ENCODE data around the gene TNIK. TPM values are rescaled to one million over a fixed set of nuclear protein-coding genes. Genes with fewer than 3 reads are reported as not detected.

TNIK gene
- total and polyA plus RNA-seq, 4 donors, result 3.7 to 9.8 (median 5.2) TPM

GRCh38 chr3:171488479-171488878, 28.3 kb upstream of the TNIK start (continued):
- no peak for TF ChIP-seq CTCF (IDR thresholded peaks at IDR 0.05; ENCODE audit: low read depth, low read length, missing input control)
- TF ChIP-seq YY1 (IDR thresholded peaks at IDR 0.05), result no peak
- no peak for TF ChIP-seq JUND (IDR thresholded peaks at IDR 0.05)
- no peak for TF ChIP-seq MAX (IDR thresholded peaks at IDR 0.05)

DNA sequence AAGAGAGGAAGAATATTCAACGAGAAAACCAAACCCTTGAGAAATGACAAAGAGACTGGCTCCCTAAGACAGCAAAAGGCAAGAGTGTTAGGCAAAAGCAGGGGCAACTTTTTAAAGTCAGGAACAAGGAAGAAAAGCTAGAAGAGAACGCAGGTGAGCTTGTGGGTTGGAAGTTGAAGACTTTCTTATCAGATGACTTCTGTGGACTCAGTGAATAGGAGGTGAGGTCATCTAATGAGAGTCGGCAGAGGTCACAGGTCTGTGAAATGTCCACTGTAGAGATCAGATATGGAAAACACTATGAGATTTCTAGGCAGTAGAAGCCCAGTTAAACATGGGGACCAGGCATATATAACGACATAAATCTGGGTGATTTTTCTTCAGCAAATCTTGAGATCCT, 27.2 kb upstream of the TNIK start:
- Histone ChIP-seq H3K36me3 (ENCODE audit: control insufficient read depth in 4 of 4, insufficient read depth in 3 of 4, low read depth in 1 of 4, low read length in 3 of 4) (no peaks in the 10 kb centered on the region), H3K9ac (ENCODE audit: low read depth in 1 of 2, low read length in 2 of 2) (no peak overlapping the region), H3K9me3 (ENCODE audit: control insufficient read depth in 4 of 4, low read length in 3 of 4) (no peaks in the 10 kb centered on the region), H3K4me3 (ENCODE audit: low read depth in 1 of 3, low read length in 3 of 3) (no peak overlapping the region), H3K27me3 (ENCODE audit: control insufficient read depth in 4 of 4, insufficient read depth in 4 of 4, low read length in 3 of 4) (no peaks in the 10 kb centered on the region), H3K4me1 (ENCODE audit: control insufficient read depth in 4 of 4, insufficient read depth in 4 of 4, low read length in 3 of 4) (peaks cover 0 to 1% (median 0%) of the 10 kb centered on the region in 4 donors), H3K27ac (ENCODE audit: low read depth in 1 of 2, low read length in 2 of 2) (no peak overlapping the region)
- 57% methylated on average over 4 of the region's 4 CpGs for WGBS
- TF ChIP-seq GABPA (IDR thresholded peaks at IDR 0.05 in 1 of 2, conservative IDR thresholded peaks at IDR 0.05 in 1 of 2) (no peak), JUND (IDR thresholded peaks at IDR 0.05) (no peak), CTCF (IDR thresholded peaks at IDR 0.05; ENCODE audit: low read depth, low read length, missing input control) (no peak), EGR1 (IDR thresholded peaks at IDR 0.05; ENCODE audit: low read depth in 2 of 2) (no peak)
- TF ChIP-seq, protein P1, sequence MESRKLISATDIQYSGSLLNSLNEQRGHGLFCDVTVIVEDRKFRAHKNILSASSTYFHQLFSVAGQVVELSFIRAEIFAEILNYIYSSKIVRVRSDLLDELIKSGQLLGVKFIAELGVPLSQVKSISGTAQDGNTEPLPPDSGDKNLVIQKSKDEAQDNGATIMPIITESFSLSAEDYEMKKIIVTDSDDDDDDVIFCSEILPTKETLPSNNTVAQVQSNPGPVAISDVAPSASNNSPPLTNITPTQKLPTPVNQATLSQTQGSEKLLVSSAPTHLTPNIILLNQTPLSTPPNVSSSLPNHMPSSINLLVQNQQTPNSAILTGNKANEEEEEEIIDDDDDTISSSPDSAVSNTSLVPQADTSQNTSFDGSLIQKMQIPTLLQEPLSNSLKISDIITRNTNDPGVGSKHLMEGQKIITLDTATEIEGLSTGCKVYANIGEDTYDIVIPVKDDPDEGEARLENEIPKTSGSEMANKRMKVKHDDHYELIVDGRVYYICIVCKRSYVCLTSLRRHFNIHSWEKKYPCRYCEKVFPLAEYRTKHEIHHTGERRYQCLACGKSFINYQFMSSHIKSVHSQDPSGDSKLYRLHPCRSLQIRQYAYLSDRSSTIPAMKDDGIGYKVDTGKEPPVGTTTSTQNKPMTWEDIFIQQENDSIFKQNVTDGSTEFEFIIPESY (IDR thresholded peaks at IDR 0.05), result no peak
- TF ChIP-seq, protein P2, sequence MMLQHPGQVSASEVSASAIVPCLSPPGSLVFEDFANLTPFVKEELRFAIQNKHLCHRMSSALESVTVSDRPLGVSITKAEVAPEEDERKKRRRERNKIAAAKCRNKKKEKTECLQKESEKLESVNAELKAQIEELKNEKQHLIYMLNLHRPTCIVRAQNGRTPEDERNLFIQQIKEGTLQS (IDR thresholded peaks at IDR 0.05), result no peak
- no peak for DNase-seq (ENCODE audit: low spot score)

DNA sequence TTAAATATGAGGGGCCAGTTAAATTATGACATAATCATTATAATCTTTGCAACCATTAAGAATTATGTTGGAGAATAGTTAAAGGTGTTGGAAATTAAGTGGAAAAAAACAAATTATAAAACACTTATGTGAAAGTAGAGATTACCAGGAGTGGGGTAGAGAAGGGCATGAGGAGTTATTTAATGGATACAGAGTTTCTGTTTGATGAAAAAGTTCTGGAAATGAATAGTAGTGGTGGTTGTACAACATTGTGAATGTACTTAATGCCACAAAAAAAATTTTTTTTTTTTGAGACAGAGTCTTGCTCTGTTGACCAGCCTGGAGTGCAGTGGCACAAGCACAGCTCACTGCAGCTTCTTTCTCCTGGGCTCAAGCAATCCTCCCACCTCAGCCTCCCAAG, 25.1 kb upstream of the TNIK start:
- H3K27ac ChIP-seq (ENCODE audit: low read depth in 1 of 2, low read length in 2 of 2), result no peak overlapping the region

More for the DNA sequence above, 25.1 kb upstream of the TNIK start:
- Histone ChIP-seq H3K4me3 (ENCODE audit: low read depth in 1 of 3, low read length in 3 of 3) (no peak overlapping the region), H3K36me3 (ENCODE audit: control insufficient read depth in 4 of 4, insufficient read depth in 3 of 4, low read depth in 1 of 4, low read length in 3 of 4) (no peaks in the 10 kb centered on the region), H3K4me1 (ENCODE audit: control insufficient read depth in 4 of 4, insufficient read depth in 4 of 4, low read length in 3 of 4) (peaks cover 0 to 1% (median 0%) of the 10 kb centered on the region in 4 donors), H3K9me3 (ENCODE audit: control insufficient read depth in 4 of 4, low read length in 3 of 4) (no peaks in the 10 kb centered on the region), H3K27me3 (ENCODE audit: control insufficient read depth in 4 of 4, insufficient read depth in 4 of 4, low read length in 3 of 4) (no peaks in the 10 kb centered on the region), H3K9ac (ENCODE audit: low read depth in 1 of 2, low read length in 2 of 2) (no peak overlapping the region)
- TF ChIP-seq FOXA2 (IDR thresholded peaks at IDR 0.05) (no peak), RXRA (IDR thresholded peaks at IDR 0.05) (no peak), CTCF (IDR thresholded peaks at IDR 0.05; ENCODE audit: low read depth, low read length, missing input control) (no peak), FOXA1 (IDR thresholded peaks at IDR 0.05) (no peak), HNF4G (IDR thresholded peaks at IDR 0.05) (no peak), EGR1 (IDR thresholded peaks at IDR 0.05; ENCODE audit: low read depth in 2 of 2) (no peak), HNF4A (conservative IDR thresholded peaks at IDR 0.05) (no peak), REST (IDR thresholded peaks at IDR 0.05) (no peak)
- TF ChIP-seq, protein P1 (IDR thresholded peaks at IDR 0.05), result no peak
- no peak for DNase-seq (ENCODE audit: low spot score)
